Stimulated activated CD4-positive, alpha-beta T cell treated with anti-CD3 and anti-CD28 coated beads, TNF-alpha, amount 100 ng/mL, for 4 hours (primary cell): Measurements from ENCODE around the gene PTPRD.

ENCODE experiments used
- DNase-seq, 3 experiments: peaks; one replicate each; pipeline ENCODE4 v3.0.0-alpha.2; 2020; ENCODE audit warnings: low read depth in 3 of 3

PTPRD gene

DNA sequence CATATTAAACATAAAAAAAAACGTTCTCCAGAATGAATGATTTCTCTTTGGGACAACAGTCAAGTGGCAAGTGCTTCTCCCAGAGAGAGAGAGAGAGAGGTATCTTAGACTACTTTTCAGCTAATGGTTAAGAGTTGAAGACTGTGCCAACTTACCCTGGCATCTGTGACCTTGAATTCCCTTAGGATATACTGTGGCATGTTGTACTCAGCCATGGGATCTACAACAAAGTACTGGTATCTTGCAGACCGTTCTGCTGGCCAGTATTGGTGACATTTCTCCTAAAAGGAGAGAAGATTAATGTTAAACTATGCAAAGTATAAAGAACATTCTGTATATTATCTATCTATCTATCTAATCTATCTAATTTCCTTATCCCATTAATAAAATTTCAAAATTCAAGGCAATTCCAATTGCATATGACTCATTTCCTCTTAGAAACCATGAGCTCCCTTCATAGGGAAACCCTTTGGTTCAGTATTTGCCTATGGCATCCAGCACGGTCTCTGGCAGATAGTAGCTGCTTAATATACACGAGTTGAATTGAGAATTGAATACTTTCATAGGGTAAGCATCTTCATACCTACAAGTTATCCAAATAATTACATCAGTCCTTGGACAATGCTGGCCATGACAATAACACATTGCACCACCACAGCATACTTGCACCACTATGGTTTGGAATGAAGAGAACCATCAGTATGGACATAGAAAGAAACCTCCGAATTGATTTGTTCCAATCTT lies 2273.9 kb downstream of the PTPRD start:
- no peak for DNase-seq

GRCh38 chr9:8337834-8338766 lies 2274.7 kb downstream of the PTPRD start:
- DNase-seq: no peak

DNA sequence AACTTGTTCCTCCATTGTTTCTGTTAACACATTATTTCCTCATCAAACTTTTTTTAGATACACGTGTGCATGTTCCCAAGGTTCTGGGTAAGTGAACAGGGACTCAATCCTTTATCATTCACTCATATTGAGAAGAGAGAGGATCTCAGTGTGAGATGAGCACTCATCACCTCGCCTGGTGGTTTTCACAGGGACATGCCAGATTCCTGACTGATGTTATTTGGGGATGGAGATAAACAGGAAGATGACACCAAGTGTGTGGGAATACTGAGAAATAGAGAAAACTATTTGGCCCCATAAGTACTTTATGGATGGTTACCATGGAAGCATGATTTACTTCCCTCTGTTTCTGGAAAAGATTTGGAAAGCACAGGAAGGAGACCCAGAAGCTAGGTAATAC lies 2279.9 kb downstream of the PTPRD start:
- DNase-seq: no peak

GRCh38 chr9:8332331-8332650 lies 2280.5 kb downstream of the PTPRD start:
- no peak for DNase-seq

DNA sequence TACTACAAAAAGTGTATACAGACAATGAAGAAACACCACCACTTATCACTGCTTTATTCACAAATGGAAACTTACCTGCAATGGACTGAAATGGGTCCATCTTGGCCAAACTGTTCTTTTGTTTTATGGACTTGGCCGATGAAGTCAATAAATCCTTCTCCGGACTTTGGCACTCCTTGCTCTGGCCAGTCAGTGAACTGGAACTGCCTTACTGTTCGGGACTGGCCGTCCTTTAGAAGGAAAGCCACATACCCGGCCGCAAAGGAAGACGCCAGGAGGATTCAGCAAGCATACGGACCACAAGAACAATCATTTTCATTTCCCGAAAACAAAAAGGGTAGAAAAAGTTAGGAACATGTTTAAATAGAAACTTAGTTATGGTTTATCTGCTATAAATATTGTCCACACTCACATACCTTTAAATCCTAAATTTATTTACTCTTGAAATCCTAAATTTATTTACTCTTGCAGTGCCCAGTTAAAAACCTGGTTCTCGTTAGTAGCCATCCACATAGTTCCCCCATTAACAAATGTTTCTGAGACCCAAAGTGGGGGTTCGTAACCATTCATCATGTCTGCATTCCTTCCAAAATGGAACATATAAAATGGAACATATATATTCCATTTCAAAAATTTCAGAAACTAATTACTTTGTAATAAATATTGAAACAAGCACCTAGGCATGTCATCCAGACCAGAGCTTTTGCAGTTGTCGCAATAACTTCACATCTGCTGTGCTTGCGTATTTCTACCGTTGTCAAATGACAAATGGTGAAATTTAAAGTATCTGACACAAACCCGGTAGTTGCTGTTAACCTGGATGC lies 2281.1 kb downstream of the PTPRD start:
- DNase-seq: no peak

- no peak for DNase-seq
These were observed 2283.1 kb downstream of the PTPRD start for GRCh38 chr9:8329561-8330283.

DNA sequence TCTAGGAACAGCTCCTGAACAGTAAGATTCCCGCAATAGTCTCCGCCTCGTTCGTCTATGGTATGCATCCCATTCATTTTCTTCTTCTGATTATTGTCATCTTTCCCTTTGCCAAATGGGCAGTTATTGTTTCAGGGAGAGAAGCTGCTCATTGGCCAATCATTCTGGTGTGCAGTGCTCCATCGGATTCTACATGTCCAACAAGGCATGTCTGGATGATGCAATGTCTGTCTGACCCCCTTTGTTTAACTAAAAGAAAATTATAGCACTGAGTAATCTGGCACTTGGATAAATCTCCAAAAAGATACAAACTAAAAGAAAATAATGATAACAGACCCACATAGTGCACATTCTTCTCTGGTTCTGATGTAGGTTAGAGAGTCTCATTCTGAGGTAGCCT lies 2297.6 kb downstream of the PTPRD start:
- no peak for DNase-seq

- no peak for DNase-seq
These were observed 2303.5 kb downstream of the PTPRD start for GRCh38 chr9:8309258-8309657.

- DNase-seq: no peak
These were observed 2308.1 kb downstream of the PTPRD start for GRCh38 chr9:8304720-8305119.

DNA sequence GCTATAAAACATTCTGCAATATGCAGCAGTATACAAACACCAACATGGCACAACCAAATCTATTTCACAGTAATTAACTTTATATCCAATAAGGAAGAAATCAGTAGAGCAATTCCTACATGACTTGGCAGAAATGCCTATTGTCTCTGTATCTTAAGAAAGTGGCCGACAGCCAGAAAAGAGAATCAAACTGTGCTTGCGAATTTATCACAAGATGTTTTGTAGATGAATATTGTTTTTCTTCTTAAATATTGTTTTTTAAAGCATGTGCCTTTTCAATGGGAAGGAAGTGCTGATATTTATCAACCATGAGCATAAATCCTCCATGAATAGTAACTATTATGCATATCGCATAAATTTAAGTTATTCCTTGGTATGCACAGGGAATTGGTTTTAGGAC lies 2311.5 kb downstream of the PTPRD start:
- no peak for DNase-seq

GRCh38 chr9:8297047-8297446 lies 2315.8 kb downstream of the PTPRD start:
- no peak for DNase-seq

DNA sequence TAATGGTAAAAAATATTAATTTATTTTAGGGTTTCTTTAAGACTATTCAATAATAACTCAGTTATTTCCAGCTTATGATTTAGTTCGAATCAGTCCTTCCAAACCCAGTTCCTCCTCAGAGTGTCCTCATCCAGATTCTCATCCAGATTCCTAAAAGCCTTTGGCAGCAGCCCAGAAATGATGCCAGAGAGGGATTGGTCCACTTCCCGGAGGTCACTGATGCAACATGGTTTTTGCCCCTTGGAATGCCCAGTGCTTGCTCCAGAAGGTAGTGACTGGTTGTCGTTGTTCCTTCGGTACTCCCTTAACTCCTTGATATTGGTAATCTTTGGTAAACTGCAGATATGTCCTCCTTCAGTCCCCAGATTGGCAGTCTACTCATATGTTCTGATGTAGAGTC lies 2320.1 kb downstream of the PTPRD start:
- DNase-seq: no peak

DNA sequence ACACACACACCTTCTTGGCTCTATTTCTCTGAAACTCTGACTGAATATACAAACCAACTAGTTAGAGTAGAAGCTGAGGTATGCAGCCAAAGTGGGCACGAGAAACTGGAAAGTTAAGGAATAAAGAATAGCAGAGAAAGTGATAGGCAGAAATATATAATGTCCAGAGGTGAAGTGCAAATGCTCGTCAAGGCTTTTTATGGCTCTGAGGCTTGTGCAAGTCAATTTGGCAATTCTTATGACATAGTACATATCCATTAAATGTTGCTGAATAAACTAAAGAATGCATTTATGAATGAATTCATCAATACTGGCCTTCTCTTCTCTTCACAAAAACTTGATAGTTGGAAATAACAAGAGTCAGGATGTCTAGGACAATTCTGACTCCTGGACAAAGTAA lies 2323.1 kb downstream of the PTPRD start:
- DNase-seq: no peak

GRCh38 chr9:8287970-8288369 lies 2324.8 kb downstream of the PTPRD start:
- DNase-seq: no peak

- DNase-seq: no peak
These were observed 2325.3 kb downstream of the PTPRD start for GRCh38 chr9:8287501-8287900.

DNA sequence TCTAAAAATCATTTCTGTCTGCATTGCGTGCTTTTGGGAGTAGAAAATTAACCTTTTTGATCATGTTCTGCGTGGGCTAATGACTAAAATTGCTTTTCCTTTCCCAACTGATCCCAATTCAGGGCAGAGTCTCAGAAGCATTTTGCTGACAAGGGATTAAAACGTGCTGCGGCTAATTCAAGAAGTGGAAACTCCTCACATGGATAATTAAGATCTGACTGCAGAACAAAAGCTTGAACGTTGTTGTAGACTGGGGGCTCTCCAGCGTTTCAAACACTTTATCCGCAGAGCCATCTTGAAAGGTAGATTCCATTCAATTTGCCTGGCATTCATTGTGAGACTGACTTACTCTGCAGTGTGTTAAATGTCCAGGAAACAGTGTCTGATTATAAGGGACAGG lies 2327.9 kb downstream of the PTPRD start:
- no peak for DNase-seq

GRCh38 chr9:8282535-8282934 lies 2330.3 kb downstream of the PTPRD start:
- DNase-seq: no peak

DNA sequence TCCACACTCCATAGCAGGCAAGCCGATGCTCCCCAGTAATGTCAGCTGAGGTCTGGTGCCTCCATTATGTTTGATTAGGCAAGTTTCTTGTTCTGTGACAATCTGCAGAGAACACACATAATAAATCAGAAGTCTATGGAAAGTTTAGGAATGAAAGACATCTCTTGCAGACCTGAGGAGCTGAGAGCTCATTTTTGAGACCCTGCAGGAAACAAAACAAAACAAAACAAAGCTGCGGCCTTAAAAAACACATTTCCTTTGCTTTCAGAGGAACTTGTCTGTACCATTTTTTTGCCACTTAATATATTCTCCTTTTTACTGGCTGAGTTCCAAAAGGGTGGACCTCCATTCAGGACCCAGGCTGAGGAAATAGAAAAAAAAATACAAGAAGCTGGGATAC lies 2332.0 kb downstream of the PTPRD start:
- DNase-seq: no peak

GRCh38 chr9:8278048-8278447 lies 2334.8 kb downstream of the PTPRD start:
- no peak for DNase-seq

GRCh38 chr9:8270235-8270634 lies 2342.6 kb downstream of the PTPRD start:
- DNase-seq: no peak

- no peak for DNase-seq
These were observed 2343.9 kb downstream of the PTPRD start for GRCh38 chr9:8268881-8269280.
